Limb (tissue), 2 donors: ENCODE results near the gene ABLIM3.

ENCODE experiments used
- DNase-seq, 2 donors: peaks; one replicate each; pipeline ENCODE4 v3.0.0-alpha.2; 2016; ENCODE audit errors: extremely low spot score in 2 of 2

The ABLIM3 gene

DNA sequence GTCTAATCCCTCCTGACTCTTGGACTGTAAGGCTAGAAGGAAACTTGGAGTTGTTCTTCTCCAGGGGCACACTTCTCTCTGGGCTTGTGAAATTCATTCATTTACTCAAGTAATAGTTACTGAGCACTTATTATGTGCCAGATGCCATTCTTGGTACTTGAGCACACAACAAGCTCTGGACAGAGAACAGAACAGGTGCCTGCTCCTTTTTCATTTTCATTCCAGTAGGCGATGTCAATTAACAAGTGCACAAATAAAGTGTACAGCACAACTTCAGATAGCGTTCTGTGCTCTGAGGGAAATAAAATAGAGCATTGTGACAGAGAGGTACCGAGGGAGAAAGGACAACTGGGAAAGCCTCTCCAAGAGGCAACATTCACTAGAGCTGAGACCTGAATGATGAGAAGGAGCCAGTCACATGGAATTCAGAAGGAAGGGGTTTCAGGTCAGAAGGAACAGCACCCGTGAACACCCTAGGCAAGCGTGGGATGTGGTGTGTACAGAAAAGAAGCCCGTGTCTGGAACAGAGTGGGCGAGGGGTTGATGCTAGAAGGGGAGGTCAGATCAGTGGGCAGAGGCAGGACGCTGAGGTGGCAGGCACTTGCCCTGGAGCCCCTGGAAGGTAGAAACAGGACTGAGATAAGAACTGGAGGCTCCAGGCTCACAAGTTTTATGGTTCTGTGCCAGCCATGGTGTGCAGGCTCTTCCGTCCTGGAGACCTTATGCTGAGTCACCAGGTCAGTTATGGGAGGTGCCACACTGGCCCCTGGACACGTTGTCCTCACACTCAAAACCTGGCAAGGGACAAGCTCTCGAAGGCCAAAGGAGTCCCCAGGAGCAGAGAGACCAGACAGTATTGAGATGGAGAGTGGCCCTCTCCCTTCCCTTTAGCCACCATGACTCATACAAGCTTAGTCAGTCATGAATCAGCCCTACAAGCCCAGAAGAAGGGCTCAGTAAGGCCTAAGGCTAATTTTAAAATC is 7.2 kb upstream of the ABLIM3 start:
- DNase-seq = no peak

DNA sequence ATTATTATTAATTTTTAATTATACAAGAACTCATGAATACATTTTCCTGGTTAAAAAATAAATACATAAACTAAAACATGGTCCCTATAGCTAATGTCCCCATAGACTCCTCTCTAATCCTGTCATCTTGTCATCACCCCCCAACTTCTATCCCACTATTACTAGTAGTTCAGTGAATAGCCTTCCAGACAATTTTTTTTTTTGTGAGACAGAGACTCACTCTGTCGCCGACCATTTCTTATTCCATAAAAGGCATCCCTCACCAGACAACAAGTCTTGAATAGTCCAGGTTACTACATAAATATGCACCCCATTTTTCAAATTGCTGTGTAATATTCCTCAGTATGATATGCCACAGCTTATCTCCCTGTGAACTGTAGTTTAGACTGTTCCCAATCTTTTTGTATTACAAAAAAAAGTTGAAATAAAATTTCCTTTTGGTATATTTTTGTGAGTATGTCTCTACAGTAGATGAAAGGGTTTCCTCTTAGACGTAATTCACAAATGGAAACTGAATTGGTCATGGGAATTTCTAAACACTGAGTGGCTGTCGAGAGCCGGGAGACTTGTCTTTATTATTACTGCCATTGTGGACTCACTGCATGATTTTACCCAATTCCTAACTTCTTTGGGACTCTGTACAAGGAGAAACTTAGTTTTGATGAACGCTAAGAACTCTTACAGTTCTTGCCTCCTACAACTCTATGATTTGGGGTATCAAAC is 6.4 kb upstream of the ABLIM3 start:
- DNase-seq = no peak

DNA sequence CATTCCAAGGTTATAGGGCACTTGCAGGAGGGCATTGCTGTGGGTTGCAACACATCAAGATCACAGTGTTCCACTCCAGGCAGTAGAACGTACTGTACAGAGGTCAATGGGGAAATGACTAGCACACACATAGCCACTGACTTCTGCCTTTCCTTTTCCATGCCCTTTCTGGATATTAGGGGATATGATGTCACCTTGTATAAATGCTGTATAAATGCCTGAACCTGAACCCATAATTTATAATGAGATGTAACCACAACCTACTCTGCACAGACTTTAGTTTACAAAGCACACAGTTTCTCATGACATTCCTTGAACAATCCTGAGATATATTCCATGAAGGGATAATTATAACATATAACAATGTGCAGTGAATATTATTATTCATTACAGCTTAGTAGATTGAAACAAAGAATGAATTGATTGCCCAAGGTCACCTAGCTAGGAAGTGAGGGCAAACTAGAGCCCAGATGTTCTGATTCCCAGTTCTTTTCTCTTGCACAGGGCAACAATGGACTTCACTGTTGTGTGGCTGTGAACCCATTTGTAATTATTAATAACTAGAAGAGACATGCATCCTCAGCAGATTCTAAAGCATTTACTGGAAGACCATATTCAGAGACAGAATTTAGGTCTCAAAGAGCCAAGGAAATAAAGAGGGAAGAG is 5.6 kb upstream of the ABLIM3 start:
- DNase-seq = no peak

DNA sequence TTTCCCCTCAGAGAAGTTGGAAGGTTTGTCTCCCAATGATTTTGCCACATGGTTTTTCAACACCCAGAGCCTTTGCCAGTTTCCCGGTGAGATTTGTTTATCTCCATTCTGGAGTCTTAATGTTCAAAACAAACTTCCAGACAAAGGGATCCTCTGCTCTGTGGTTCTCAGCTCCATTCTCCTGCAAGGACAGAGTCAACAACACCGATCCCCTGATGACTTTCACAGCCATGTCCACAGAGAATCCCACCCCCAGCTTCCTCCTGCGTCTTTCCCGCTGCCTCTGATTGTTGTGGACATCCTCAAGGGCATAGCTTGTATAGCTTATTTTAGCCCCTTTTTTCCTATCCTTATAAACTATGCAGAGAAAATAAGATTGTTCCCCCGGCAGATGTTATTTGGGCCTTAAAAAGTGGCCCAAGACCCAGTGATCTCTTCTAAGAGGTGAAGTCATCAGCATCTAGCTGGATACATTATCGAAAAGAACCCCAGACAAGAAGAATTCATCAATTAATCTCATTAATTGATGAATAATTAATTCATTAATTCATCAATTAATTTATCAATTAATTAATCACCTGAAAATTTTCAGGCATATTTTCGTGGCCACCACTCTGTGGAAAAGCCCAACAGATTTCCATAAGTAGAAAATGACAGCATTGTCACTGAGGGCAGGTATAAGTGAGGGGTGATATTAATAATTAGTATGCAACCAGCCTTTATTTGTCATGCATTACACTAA is 2.9 kb upstream of the ABLIM3 start:
- DNase-seq = no peak

DNA sequence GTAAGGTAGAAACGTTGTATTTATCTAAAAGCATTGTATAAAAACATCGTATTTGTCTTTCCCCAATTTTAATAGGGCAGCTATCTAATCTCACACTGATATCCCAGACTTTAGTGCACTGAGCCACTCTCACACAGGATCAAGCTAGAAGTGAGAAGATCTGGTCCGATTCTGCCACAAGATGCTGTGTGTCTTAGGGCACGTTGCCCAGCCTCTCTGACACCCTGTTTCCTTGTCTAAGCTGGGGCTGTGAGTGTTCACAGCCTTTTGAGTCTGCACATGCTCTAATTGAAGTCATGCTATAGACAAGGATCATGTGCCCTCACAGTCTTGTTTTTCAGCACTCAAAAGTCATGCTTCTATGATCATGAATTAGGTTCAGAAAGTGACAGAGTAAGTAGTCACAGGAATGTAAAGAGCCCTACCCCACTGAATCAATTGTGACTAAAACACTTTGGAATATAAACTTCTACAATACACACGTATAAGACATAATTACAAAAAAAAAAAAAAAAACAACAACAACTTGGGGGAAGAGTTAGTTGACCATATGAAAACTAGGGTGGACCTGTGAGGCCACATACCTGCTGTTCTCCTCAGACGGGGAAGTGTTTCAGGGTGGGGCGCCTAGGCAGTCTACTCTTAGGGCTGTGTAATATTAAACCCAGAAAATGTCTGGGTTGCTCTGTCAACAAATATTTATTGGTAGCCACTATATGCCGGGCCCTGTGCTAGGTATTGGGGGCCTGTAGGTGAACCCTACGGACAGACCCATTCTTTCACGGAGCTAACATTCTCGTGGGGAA is 893 bp upstream of the ABLIM3 start:
- no peak for DNase-seq

DNA sequence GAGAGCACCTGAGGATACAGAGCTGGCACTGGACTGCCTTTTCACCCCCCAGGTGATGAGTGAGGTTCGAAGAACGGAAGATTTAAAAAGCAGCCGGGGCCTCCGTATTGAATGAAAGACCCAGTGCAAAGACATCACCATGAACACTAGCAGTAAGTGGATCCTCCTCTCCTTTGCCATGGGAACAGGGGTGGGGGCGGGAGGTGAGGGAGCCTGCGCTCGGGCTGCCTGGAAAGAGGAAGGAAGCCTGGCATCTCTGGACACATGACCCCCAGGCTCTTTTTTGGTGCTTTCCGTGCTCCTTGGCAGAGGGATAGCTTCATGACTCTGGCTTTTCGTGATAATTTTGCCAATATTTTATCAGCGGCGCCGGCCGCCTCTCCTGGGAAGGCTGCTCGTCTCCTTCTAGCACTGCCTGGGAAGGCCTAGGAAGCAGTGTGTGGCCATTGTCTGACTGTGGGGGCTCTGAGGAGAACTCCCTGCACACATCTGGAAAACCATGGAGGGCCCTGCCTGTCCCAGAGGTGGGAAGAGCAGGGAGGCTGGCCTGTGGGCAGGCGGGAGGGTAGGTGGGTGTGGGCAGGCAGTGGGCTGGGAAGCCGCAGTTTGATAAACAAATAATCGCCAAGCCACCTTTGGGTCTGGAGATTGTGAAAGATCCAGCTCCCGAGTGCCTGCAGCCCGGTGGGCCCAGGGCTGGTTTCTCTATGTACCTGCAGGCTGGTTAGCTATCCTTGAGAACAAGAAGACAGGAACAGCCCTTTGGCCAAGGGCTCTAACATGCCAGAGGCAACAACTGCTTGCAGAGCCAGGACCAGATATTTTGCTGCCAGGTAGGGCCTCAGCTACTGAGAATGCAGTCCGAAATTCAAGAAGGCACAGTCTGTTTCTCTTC is 911 bp downstream of the ABLIM3 start:
- DNase-seq = peak in 1 of 2 donors; percentile 59

DNA sequence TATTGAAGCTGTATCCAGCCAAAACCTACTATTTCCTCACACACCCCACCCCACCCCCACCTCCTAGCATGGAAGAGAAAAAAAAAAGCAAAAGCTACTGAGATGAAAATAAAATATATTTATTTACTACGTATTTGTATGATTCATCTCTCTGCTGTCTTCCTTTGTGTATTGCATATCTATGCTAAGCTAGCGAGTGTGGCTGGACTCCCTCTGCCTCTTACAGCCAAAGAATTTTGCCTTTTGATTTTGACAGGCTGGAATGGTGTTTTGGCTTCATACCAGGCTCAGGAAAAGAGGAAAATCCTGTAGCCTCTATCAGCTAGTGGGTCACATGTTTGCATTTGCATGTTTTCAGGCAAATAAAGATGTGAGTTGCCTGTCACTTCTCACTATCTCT is 2.2 kb downstream of the ABLIM3 start:
- DNase-seq = no peak

DNA sequence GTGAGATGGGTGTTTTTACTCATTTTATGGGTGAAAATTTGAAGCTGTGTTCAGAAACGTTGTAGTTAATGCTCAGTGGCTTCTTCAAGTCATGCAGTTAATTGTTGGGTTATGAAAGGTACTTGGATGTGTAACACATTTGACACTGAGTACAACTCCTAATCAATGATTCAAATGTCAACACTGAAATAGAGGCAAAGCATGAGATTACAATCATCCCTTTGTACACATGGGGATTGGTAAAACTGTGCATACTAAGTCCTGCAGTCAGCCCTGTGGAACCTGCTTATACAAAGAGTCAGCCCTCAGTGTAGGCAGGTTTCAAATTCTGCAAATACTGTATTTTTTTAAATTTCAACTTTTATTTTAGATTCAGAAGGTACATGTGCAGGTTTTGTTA is 3.3 kb downstream of the ABLIM3 start:
- DNase-seq = no peak

DNA sequence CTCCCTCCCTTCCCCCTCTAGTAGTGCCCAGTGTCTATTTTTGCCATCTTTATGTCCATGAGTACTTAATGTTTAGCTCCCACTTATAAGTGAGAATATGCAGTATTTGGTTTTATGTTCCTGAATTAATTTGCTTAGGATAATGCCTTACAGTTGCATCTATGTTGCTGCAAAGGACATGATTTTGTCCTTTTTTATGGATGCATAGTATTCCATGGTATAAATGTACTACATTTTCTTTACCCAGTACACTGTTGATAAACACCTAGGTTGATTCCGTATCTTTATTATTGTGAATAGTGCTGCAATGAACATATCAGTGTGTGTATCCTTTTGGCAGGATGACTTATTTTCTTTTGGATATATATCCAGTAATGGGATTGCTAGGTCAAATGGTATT is 3.8 kb downstream of the ABLIM3 start:
- DNase-seq = no peak

DNA sequence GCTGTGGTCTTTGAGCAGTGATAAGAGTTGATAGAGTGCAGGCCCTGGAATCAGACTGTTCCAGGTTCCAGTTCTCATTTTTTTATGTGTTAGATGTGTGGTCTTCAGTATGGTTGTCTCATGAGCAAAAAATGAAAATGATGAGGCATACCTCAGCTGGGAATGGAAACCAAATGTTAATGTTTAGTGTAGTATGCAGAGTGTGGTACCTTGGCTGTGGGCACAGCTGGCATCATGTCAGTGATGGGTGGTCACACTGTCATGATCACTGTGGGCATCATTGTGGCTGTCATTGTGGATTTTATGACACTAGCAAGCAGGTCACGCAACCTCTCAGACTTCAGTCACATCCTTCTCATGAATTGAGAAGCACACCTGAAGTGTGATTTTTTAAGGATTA is 6.4 kb downstream of the ABLIM3 start:
- DNase-seq = no peak

DNA sequence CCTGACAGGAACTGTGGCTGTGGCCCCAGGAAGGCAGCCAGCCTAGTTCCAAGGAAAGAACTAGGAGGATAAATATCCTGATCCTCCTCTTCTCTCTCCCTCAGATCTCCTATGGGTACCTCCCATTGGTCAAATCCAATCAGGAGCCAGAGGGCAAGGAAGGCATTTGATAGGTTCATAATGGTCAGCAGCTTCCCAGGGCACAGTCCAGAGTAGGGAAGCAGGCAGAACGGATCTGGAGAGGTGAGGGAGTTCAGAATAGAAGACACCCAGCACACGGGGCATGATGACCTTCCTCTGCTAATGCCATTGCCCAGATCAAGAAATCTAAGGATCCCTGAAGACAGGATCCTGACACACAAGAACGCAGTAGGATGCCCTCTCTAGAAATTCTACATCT is 8.6 kb downstream of the ABLIM3 start:
- DNase-seq = no peak

DNA sequence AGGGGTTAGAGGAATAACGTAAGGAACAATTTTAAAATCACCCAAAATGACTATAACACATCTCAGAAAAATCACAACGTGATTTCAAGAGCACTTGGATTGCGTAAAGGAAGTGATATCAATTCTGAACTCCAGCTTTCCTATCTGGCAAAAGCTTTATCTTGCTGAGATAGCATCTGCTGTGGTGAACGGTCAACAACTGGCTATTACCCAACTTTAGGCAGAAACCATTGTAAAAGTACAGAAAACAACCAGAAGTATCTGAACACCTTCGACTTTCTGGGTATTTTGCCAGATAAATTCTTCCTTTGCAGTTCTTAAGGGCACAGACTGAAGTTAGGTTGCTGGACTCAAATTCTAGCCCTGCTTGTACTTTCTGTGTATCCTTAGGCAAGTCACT is 9.2 kb downstream of the ABLIM3 start:
- DNase-seq = no peak

DNA sequence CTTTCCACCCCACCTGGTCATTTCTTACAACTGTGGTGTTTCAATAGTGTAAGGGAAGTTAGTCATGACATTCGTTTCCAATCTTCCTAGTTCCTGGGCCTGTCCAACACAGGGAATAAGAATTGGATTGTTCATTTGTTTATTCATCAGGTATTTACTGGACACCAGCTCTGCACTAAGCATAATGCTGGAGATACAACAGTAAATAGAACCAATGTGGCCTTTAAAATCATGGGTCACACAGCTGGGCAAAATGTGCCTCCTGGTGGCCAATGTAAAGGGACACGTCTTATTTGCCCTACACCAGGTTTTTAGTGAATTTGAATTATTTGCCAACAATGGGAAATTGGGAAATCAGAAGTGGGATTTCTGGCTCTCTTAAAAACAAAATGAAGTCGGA is 10.4 kb downstream of the ABLIM3 start:
- DNase-seq = no peak

DNA sequence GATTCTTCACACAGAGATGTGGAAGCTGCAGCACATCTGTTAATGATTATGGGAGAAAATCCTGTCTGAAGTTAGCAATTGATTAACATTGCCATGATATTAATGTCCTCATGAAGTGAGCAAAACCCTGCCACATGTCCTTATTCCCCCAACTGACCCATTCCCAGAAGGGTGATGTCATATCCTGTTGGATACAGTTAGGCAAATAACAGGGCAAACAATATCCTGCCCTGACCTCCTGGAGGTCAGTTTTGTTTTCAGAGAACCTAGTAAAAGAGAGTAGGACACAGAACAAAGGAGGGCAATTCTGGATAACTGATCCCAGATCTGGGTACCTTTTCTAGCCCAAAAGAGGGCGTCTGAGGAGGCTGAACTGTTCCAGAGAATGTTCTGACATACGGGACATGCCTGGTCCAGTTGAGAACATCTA is 11.0 kb downstream of the ABLIM3 start:
- DNase-seq = no peak

DNA sequence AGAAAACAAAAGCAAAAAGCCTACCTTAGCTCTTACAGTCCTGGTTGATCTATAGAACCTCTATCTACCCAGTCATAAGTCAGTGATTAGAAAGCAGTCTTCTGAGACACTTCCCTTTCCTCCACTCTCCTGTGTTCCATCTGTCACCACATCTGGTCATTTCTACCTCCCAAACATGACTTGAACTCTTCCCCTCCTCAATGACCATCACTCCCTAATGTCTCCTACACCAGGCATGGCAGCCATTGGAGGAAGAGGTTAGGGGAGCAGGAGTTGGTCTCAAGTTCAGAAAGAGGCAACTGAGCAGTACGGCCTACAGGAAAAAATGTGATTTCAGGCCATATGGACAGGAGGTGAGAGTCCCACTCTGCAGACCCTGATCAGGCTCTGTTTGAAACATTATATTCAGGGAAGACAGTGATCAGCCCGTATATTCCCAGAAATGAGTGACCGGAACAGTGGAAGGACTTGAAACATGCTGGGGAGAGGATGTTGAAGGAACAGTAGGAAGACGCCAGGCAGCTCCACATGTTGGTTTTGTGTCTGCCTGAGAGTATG is 12.0 kb downstream of the ABLIM3 start:
- no peak for DNase-seq

DNA sequence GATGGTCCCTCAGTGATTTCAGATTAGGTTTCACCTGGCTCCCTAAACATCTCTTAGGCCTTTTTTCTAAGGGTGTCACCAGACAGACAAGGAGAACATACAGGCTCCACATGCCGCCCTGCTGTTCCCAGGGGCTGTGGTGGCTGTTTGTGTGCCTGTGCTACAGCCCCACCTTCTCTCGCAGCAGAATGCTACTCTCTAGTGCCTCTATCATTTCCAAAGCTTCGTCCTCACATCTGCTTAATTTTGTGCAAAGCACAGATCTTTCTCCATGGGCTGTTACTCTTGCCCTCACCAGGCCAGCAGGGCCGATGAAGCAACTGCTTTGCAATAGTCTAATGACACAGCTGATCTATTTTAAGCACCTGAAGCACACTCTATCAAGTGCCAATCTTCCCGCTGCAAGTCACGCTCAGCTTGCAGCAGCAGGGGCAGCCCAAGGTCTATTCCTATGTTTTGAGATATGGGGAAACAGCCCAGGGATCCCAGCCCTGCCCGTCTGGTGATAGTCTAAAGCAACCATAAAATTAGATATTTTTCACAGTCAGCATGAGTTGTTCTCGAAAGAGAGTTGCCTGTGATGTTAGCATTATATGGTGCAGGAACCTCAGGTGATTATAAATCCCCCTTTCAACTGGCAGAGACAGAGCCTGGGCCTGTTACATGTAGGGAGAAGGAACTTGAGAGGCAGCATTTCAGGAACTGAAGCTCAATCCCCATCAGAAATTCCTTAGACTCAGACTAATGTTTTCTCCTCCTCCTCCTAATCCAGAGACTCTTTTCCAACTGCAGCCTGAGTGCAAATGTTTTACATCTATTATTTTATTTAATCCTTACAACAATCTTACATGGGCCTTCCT is 12.7 kb downstream of the ABLIM3 start:
- DNase-seq = no peak

DNA sequence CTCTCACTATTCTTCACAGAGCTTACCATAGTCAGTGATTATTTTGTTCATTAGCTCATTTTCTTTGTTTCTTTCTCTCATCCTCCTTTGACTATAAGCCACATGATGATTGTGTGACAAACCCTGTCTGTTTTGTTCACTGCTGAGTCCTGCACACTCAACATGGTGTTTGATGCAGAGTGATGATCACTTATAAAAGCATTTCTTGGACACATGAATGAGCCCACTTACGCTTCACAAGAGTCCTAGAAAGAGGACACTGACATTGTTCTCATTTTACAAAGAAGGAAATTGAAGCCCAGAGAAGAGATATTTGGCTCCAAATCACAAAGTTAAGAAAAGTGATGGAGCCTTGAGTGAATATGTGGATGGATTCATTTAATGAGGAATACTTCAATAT is 13.4 kb downstream of the ABLIM3 start:
- no peak for DNase-seq

DNA sequence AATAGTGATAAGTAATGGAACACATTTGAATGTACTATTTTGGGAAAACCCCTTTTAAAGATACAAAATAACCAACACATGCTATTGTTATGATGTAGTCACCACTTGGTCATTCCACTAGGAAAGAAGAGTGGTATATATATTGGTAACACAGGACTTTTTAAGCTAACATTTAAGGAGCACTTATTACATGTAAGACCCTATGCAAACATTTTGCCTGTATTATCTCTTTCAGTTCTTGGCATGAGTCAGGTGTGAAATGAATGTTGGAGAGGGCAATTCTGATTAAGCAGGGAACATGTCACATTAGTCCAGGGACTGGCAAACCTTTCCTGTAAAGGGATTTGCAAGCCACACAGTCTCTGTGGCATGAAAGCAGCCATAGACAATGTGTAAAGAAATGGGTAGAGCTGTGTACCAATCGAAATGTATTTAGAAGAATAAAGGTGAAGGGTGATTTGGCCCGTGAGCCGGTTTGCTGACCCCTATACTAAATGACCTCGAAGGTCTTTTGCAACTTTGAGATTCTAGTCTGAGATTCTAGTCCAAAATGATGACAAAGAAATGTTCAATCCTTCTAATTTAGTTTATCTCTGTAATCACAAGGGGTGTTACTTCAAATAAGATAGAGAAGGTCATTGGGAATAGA is 15.3 kb downstream of the ABLIM3 start:
- no peak for DNase-seq
